ENCODE measurements around the gene KRTAP12-4.
"Not testable (repeated sequence)": the region's sequence is repeated elsewhere in the genome, so short reads cannot be mapped to it uniquely, and the experiment has no call there.

The KRTAP12-4 gene

GRCh38 chr21:44628707-44629391 is 25.6 kb downstream of the KRTAP12-4 start:
- DNase-seq: no peak

GRCh38 chr21:44627831-44628233 is 26.6 kb downstream of the KRTAP12-4 start:
- DNase-seq: not testable (repeated sequence)

GRCh38 chr21:44627181-44627822 is 27.2 kb downstream of the KRTAP12-4 start:
- DNase-seq: not testable (repeated sequence)

GRCh38 chr21:44626673-44627143 is 27.8 kb downstream of the KRTAP12-4 start, which contains the start of gene KRTAP10-9:
Gene KRTAP10-9, plus strand, starts transcription at chr21:44627093. Its CDS starts 79 bp downstream, at chr21:44627172.
- no peak for DNase-seq

- DNase-seq: no peak
These were observed 28.2 kb downstream of the KRTAP12-4 start for GRCh38 chr21:44626262-44626661.

- DNase-seq: no peak
These were observed 28.7 kb downstream of the KRTAP12-4 start for GRCh38 chr21:44625756-44626155.

GRCh38 chr21:44623575-44623974 is 30.9 kb downstream of the KRTAP12-4 start:
- DNase-seq: no peak

- no peak for DNase-seq
These were observed 34.6 kb downstream of the KRTAP12-4 start for GRCh38 chr21:44619886-44620285.

- no peak for DNase-seq
These were observed 35.5 kb downstream of the KRTAP12-4 start for GRCh38 chr21:44618909-44619308.

- DNase-seq: no peak
These were observed 36.0 kb downstream of the KRTAP12-4 start for GRCh38 chr21:44618504-44618903.

GRCh38 chr21:44617071-44617501 is 37.4 kb downstream of the KRTAP12-4 start:
- no peak for DNase-seq

GRCh38 chr21:44616591-44616926 is 37.9 kb downstream of the KRTAP12-4 start:
- DNase-seq: no peak

- no peak for DNase-seq
These were observed 38.4 kb downstream of the KRTAP12-4 start for GRCh38 chr21:44615911-44616590.

GRCh38 chr21:44615466-44615865 is 39.0 kb downstream of the KRTAP12-4 start:
- no peak for DNase-seq

- no peak for DNase-seq
These were observed 39.5 kb downstream of the KRTAP12-4 start for GRCh38 chr21:44614961-44615391.

GRCh38 chr21:44614161-44614631 is 40.3 kb downstream of the KRTAP12-4 start:
- no peak for DNase-seq

GRCh38 chr21:44613386-44614155 is 40.9 kb downstream of the KRTAP12-4 start:
- no peak for DNase-seq

- no peak for DNase-seq
These were observed 41.7 kb downstream of the KRTAP12-4 start for GRCh38 chr21:44612669-44613229.

- no peak for DNase-seq
These were observed 42.4 kb downstream of the KRTAP12-4 start, which contains the start of gene KRTAP10-8 for GRCh38 chr21:44612029-44612486. Gene KRTAP10-8, plus strand, starts transcription at chr21:44612079. Its CDS starts 22 bp downstream, at chr21:44612101.

GRCh38 chr21:44611551-44611950 is 42.9 kb downstream of the KRTAP12-4 start:
- DNase-seq: no peak

- not testable (repeated sequence) for DNase-seq
These were observed 44.2 kb downstream of the KRTAP12-4 start for GRCh38 chr21:44610157-44610843.
